HG03135 (cell line): Measurements from ENCODE around the gene DDT.
"Not testable (repeated sequence)": the region's sequence is repeated elsewhere in the genome, so short reads cannot be mapped to it uniquely, and the experiment has no call there.

Experiments
- ATAC-seq: cut with Tn5 transposase; IDR thresholded peaks from one replicate; pipeline ENCODE4 v1.9.1; 2021; ENCODE audit warnings: mild to moderate bottlenecking, moderate library complexity; ENCODE audit not compliant: unreplicated experiment

DDT gene

GRCh38 chr22:23954193-23954990 lies 19.8 kb downstream of the DDT start:
- not testable (repeated sequence) for ATAC-seq

- ATAC-seq = not testable (repeated sequence)
Measured at GRCh38 chr22:23953485-23953884, 20.8 kb downstream of the DDT start.

GRCh38 chr22:23952794-23953405 lies 21.3 kb downstream of the DDT start:
- not testable (repeated sequence) for ATAC-seq

GRCh38 chr22:23951383-23951782 lies 22.9 kb downstream of the DDT start:
- not testable (repeated sequence) for ATAC-seq

- not testable (repeated sequence) for ATAC-seq
Measured at GRCh38 chr22:23949764-23950163, 24.5 kb downstream of the DDT start.

GRCh38 chr22:23947391-23947790 lies 26.9 kb downstream of the DDT start:
- ATAC-seq = not testable (repeated sequence)

- ATAC-seq = not testable (repeated sequence)
Measured at GRCh38 chr22:23940166-23940565, 34.1 kb downstream of the DDT start.

GRCh38 chr22:23939017-23939357 lies 35.3 kb downstream of the DDT start:
- no peak for ATAC-seq

GRCh38 chr22:23938328-23939016 lies 35.8 kb downstream of the DDT start:
- no peak for ATAC-seq

- no peak for ATAC-seq
Measured at GRCh38 chr22:23926561-23926960, 47.7 kb downstream of the DDT start.

GRCh38 chr22:23925020-23925606 lies 49.1 kb downstream of the DDT start:
- ATAC-seq = no peak

GRCh38 chr22:23922921-23923320 lies 51.3 kb downstream of the DDT start:
- no peak for ATAC-seq

- not testable (repeated sequence) for ATAC-seq
Measured at GRCh38 chr22:23921586-23922201, 52.5 kb downstream of the DDT start.
